HG03135 (cell line): ENCODE data around the gene SLCO4A1.
"Not testable (repeated sequence)": the region's sequence is repeated elsewhere in the genome, so short reads cannot be mapped to it uniquely, and the experiment has no call there.

Source experiments
- ATAC-seq: cut with Tn5 transposase; IDR thresholded peaks from one replicate; pipeline ENCODE4 v1.9.1; 2021; ENCODE audit warnings: mild to moderate bottlenecking, moderate library complexity; ENCODE audit not compliant: unreplicated experiment

SLCO4A1 gene

GRCh38 chr20:62679978-62680589 is 37.8 kb downstream of the SLCO4A1 start:
- no peak for ATAC-seq

- ATAC-seq, result no peak
Measured at GRCh38 chr20:62682912-62683517, 40.7 kb downstream of the SLCO4A1 start.

GRCh38 chr20:62683660-62684322 is 41.5 kb downstream of the SLCO4A1 start:
- ATAC-seq, result not testable (repeated sequence)

GRCh38 chr20:62684981-62685380 is 42.7 kb downstream of the SLCO4A1 start:
- ATAC-seq, result no peak

- no peak for ATAC-seq
Measured at GRCh38 chr20:62685781-62686555, 43.7 kb downstream of the SLCO4A1 start.

GRCh38 chr20:62686869-62687830 is 44.8 kb downstream of the SLCO4A1 start:
- no peak for ATAC-seq

GRCh38 chr20:62688083-62688482 is 45.8 kb downstream of the SLCO4A1 start:
- ATAC-seq, result no peak

GRCh38 chr20:62688855-62689460 is 46.7 kb downstream of the SLCO4A1 start:
- no peak for ATAC-seq

- no peak for ATAC-seq
Measured at GRCh38 chr20:62689861-62690260, 47.6 kb downstream of the SLCO4A1 start.

- ATAC-seq, result no peak
Measured at GRCh38 chr20:62690261-62690820, 48.0 kb downstream of the SLCO4A1 start.

- no peak for ATAC-seq
Measured at GRCh38 chr20:62691487-62691886, 49.2 kb downstream of the SLCO4A1 start.

- no peak for ATAC-seq
Measured at GRCh38 chr20:62692176-62692575, 49.9 kb downstream of the SLCO4A1 start.

GRCh38 chr20:62692801-62693523 is 50.7 kb downstream of the SLCO4A1 start:
- ATAC-seq, result no peak

GRCh38 chr20:62693524-62693922 is 51.2 kb downstream of the SLCO4A1 start:
- ATAC-seq, result no peak

GRCh38 chr20:62694106-62694505 is 51.8 kb downstream of the SLCO4A1 start:
- no peak for ATAC-seq

GRCh38 chr20:62694868-62695267 is 52.6 kb downstream of the SLCO4A1 start:
- ATAC-seq, result no peak

- no peak for ATAC-seq
Measured at GRCh38 chr20:62695448-62696414, 53.4 kb downstream of the SLCO4A1 start.

GRCh38 chr20:62696434-62696957 is 54.2 kb downstream of the SLCO4A1 start:
- ATAC-seq, result no peak
